Type B pancreatic cell (in vitro differentiated cells): Measurements from ENCODE around the gene KCNIP2. TPM values are rescaled to one million over a fixed set of nuclear protein-coding genes. Genes with fewer than 3 reads are reported as not detected.

Experiments used
- DNase-seq: peaks from one replicate; pipeline ENCODE4 v3.0.0; 2021; ENCODE audit warnings: mixed read lengths; ENCODE audit not compliant: unreplicated experiment; ENCODE audit errors: extremely low spot score
- H3K27ac Mint-ChIP-seq: 2 replicates; pipeline ENCODE4 v1.8.0; 2021; ENCODE audit warnings: mild to moderate bottlenecking, mixed read lengths
- H3K27me3 Mint-ChIP-seq: 2 replicates; pipeline ENCODE4 v1.8.0; 2021; ENCODE audit warnings: mixed read lengths
- H3K36me3 Mint-ChIP-seq: 2 replicates; pipeline ENCODE4 v1.8.0; 2021; ENCODE audit warnings: mixed read lengths
- H3K4me1 Mint-ChIP-seq: one replicate; pipeline ENCODE4 v1.8.0; 2021; ENCODE audit warnings: mixed read lengths; ENCODE audit not compliant: unreplicated experiment
- H3K4me3 Mint-ChIP-seq: 2 replicates; pipeline ENCODE4 v1.8.0; 2021; ENCODE audit warnings: mild to moderate bottlenecking, mixed read lengths
- H3K9me3 Mint-ChIP-seq: 2 replicates; pipeline ENCODE4 v1.8.0; 2021; ENCODE audit warnings: mixed read lengths
- CTCF ChIP-seq: fragments of 200-600 bp; sonication (generic); conservative IDR thresholded peaks from 2 replicates; pipeline ENCODE4 v1.5.0; 2021; ENCODE audit warnings: antibody characterized with exemption, mild to moderate bottlenecking
- total RNA-seq: library from RNA; stranded (reverse); gene quantifications from 2 replicates; pipeline ENCODE4 v1.2.1, GENCODE V29; 2021; ENCODE audit warnings: low replicate concordance

The KCNIP2 gene
- total RNA-seq, 1 donor from 2014 or later = 4.9 TPM

DNA sequence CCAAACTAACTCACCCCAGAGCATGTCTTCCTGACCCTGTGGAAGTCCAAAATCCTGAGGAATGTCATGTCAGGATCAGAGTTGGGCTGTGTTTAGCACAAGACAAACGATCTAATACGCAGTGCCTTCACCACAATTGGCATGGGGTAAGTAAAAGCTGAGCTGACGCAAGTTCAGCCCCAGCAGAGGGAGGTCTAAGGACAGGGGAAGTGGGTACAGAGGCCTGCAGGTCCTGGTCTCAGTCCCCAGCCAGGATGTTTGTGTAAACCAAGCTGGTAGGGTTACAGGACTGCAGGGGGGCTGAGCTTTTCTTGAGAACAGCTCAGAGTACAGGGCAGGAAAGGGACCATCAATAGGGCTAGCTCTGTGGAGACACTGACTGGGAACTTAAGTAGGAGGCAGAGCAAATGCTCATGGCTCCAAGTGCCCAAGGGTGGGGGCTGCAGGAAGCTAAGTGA is 5.3 kb upstream of the KCNIP2 start:
- Mint-ChIP-seq H3K27ac (no peak overlapping the region), H3K4me1 (peaks cover 28% of the 10 kb centered on the region), H3K4me3 (no peak overlapping the region), H3K9me3 (no peaks in the 10 kb centered on the region), H3K27me3 (peaks cover 24% of the 10 kb centered on the region), H3K36me3 (no peaks in the 10 kb centered on the region)
- peak; percentile 50 for DNase-seq
- no peak for TF ChIP-seq CTCF

DNA sequence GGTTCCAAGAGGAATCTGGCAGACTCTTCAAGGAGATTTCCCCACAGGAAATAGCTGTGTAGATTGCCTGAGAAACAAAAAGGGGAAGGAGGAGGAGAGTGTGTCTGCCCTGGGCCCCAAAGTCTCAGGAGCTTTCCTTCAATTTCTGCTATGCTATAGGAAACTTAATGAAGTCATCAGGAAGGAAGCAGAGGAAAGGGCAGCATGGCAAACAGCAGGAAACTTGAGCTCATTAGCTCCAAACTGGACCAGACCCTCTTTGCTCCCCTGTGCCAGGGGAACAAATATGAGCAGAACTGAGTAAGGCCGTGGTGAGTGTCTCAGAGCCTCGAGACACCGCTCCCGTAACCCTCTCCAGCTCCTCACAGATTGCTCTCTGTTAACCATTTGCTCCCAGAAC is 4.8 kb upstream of the KCNIP2 start:
- DNase-seq = no peak
- Mint-ChIP-seq H3K27me3 (peaks cover 25% of the 10 kb centered on the region), H3K4me1 (peaks cover 28% of the 10 kb centered on the region), H3K4me3 (no peak overlapping the region), H3K9me3 (no peaks in the 10 kb centered on the region), H3K36me3 (no peaks in the 10 kb centered on the region), H3K27ac (no peak overlapping the region)
- no peak for TF ChIP-seq CTCF

DNA sequence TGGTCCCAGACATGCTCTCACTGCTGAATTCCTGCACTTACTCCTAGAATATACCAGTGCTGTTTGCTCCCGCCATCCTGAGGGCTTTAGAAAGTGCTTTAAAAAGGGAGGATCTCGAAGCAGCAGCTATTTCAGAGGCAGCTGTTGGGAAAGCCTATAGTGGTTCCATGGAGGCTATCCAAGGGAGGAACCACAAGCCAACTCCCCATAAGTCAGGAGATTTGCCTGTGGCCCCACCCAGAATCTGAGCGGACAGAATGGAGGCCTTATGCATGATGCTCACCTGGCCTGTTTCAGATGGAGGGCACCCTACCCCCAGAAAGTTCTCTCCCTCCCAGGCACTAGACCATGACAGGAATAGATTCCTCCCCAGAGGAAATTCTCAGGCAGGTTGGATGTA is 2.3 kb upstream of the KCNIP2 start:
- Mint-ChIP-seq H3K36me3 (no peaks in the 10 kb centered on the region), H3K4me3 (no peak overlapping the region), H3K4me1 (peaks cover 34% of the 10 kb centered on the region), H3K9me3 (no peaks in the 10 kb centered on the region), H3K27me3 (peaks cover 49% of the 10 kb centered on the region), H3K27ac (no peak overlapping the region)
- no peak for TF ChIP-seq CTCF
- no peak for DNase-seq

GRCh38 chr10:101841826-101842225 is 1.8 kb downstream of the KCNIP2 start:
- DNase-seq = no peak
- H3K4me3 Mint-ChIP-seq = no peak overlapping the region
- peaks cover 64% of the 10 kb centered on the region for H3K27me3 Mint-ChIP-seq
- no peak for TF ChIP-seq CTCF
- H3K4me1 Mint-ChIP-seq = peaks cover 31% of the 10 kb centered on the region
- no peaks in the 10 kb centered on the region for H3K9me3 Mint-ChIP-seq
- H3K36me3 Mint-ChIP-seq = no peaks in the 10 kb centered on the region
- peak overlapping the region; percentile 34 for H3K27ac Mint-ChIP-seq

DNA sequence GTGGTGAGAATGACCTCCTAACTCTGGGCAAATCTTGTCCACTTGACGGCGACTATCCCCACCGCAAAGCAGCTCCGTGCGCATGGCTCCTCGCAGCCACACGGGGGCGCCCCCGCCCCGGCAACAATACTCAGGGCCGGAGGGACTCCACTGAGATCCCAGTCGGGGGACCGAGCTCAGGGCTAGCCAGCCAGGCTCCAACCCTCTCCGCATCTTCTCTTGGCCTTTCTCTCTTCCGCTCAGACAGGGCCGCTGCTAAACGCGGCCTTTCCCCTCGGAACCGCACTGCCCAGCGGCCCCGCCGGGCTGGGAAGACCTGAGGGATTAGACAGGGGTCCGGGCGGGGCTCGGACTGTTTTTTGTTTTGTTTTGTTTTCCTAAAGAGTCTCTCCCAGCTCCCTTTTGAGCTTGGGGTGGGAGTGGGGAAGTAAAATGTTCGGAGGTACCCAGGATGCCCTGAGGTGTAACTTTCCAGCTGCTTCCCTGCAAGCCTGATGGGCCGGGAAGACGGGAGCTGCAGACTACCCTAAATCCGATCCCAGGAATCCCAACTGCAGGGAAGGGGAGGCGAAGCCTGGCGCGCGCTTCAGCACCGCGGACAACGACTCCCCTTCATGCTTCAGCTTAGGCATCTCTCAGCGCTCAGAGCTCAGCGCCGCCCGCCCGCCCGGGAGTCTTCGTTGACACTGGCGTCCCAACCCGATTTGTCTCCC is 2.7 kb downstream of the KCNIP2 start:
- peak overlapping the region; percentile 66 for H3K27ac Mint-ChIP-seq
- no peaks in the 10 kb centered on the region for H3K36me3 Mint-ChIP-seq
- H3K4me3 Mint-ChIP-seq = peak overlapping the region; percentile 86
- H3K4me1 Mint-ChIP-seq = peaks cover 31% of the 10 kb centered on the region
- peak; percentile 98 for TF ChIP-seq CTCF
- H3K9me3 Mint-ChIP-seq = no peaks in the 10 kb centered on the region
- peaks cover 63% of the 10 kb centered on the region for H3K27me3 Mint-ChIP-seq
- DNase-seq = peak; percentile 89
